GM15510 (cell line): Measurements from ENCODE around the gene EGR4.

Experiments used
- POLR2A ChIP-seq: IDR thresholded peaks from 3 replicates; pipeline ENCODE4 v1.6.1; 2011; ENCODE audit warnings: borderline replicate concordance; ENCODE audit not compliant: insufficient read length; ENCODE audit errors: extremely low read depth

EGR4 gene

DNA sequence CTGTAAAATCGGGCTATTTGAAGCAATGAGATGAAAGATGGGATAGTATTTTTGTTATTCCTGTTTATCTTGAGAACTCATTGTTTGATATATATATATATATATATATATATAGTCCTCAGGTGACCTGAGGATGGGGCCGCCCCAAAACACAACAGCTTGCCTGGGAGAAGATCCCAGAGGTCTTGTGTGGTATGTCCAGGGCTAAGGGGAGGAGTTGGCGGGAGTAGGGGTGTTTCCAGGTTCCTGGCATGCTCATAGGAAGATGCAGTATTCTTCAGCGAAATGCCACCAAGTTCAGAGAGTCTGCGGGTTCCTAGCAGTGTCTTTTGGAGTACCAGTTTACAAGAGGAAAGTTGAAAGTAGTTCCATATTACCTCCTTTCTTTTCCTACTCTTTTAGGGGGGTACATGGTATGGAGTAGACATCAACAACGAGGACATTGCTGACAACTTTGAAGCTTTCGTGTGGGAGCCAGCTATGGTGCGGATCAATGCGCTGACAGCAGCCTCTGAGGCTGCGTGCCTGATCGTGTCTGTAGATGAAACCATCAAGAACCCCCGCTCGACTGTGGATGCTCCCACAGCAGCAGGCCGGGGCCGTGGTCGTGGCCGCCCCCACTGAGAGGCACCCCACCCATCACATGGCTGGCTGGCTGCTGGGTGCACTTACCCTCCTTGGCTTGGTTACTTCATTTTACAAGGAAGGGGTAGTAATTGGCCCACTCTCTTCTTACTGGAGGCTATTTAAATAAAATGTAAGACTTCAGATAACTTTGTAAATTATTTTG is 40.9 kb downstream of the EGR4 start:
- TF ChIP-seq POLR2A, result no peak

DNA sequence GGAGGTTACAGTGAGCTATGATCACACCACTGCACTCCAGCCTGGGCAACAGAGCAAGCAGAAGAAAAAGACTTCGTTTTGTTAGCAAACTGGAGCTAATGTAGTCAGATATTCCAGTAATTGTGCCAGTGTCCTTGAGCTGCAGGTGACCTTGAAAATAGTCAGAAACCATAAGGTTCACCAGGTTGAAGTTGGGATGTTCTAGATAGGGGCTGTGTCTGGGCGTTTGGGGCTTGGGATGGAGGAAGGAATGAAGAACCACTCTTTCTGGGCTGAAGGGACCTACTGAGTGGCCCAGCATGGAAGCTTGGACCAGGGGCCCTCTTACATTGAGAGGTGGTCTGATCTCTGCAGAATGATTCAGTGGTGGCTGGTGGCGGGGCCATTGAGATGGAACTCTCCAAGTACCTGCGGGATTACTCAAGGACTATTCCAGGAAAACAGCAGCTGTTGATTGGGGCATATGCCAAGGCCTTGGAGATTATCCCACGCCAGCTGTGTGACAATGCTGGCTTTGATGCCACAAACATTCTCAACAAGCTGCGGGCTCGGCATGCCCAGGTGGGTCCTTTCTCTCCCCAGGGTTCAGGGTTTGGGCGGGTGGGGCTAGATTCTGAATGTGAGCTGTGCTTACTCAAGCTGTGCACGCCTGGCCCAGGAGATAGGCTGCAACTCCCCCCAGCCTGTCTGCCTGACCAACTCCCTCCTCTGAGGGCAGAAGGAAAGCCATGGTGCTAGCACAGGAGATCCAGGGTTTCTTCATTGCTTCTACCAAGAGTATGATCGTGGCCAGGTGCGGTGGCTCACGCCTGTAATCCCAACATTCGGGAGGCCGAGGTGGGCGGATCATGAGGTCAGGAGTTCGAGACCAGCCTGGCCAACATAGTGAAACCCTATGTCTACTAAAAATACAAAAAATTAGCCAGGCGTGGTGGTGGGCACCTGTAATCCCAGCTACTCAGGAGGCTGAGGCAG is 42.2 kb downstream of the EGR4 start:
- TF ChIP-seq POLR2A, result no peak

DNA sequence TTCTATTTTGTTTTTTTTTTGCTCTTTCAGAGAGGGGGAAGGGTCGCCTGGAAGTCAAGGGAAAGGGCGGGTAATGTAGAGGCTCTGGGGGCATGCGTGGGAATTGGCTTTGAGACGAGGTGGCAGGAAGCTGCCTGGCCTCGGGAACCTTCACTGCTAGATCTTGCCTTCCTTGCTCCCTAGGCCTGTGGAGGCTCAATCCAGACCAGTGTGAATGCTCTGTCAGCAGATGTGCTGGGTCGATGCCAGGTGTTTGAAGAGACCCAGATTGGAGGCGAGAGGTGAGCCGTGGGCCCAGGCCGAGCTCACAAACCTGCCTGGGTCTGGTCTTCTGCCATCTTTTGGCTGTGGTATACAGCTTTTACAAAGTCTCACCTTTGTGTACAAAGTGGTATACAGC is 43.7 kb downstream of the EGR4 start:
- TF ChIP-seq POLR2A, result no peak

DNA sequence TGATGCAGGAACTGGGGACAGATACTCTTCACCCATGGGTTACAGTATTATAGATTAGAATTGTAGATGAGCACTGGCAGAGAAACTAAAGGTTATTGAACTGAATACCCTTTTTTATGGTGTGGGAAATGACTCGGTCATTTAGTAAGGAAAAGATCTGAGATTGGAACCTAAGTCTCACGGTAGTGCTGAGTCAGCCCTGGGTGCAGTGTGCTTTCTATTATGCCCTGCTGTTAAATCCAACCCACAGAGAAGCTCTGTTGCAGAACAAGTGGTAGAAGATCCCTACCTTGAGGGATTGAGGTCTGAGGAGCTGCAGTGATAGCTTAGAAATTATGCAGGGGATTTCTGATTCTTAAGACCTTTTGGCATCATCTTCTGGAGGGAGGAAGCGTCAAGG is 46.5 kb downstream of the EGR4 start:
- TF ChIP-seq POLR2A, result no peak

DNA sequence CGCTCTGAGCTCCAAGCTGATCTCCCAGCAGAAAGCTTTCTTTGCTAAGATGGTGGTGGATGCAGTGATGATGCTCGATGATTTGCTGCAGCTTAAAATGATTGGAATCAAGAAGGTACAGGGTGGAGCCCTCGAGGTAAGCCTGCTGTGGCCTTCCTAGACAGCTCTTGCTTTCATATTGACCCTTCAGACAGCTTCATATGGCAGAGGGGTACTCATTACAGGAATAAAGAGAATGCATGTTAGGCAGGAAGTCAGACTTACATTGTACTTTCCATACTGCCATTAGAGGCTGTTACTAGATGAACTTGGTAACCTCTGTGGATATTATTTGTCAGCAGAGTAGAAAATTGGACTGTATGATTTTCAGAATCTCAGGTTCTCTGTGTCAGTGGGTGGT is 48.8 kb downstream of the EGR4 start:
- no peak for TF ChIP-seq POLR2A

DNA sequence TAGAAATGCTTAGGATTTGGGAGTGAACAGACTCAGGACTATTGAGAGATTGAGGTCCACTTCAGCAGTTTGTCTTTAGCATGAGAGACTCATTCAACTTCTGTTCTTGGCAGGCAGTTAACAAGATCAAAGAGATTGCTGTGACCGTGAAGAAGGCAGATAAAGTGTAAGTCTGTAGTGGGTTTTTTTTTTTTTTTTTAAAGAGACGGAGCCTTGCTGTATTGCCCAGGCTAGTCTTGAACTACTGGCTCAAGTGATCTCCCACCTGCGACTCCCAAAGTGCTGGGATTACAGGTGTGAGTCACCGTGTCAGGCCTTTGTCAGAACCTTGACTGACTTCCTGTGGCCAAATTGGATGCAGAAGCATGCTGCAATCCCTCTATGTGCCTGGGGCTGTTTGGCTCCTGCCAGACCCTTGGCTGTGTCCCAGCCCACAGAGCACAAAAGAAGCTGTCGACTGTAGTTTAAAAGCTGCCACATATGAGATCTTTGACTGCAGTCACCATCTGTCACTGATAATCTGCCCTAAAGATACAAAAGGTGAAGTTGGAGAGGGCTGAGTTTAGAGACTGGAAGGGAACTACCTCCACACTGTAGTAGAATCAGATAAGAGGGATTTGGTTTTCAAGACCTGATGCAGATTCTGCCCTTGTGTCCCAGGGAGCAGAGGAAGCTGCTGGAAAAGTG is 49.3 kb downstream of the EGR4 start:
- no peak for TF ChIP-seq POLR2A
